Neuronal stem cell (in vitro differentiated cells): Measurements from ENCODE around the gene SPATC1L.
"Not testable (repeated sequence)": the region's sequence is repeated elsewhere in the genome, so short reads cannot be mapped to it uniquely, and the experiment has no call there.

Source experiments
- DNase-seq: peaks from one replicate; pipeline ENCODE4 v3.0.0-alpha.2; 2013; ENCODE audit warnings: low spot score
- H2AFZ ChIP-seq: one replicate; pipeline ENCODE4 v1.6.1; 2013; ENCODE audit warnings: mild to moderate bottlenecking, low read length, inconsistent platforms
- H2AK5ac ChIP-seq: 2 replicates; pipeline ENCODE4 v1.6.1; 2013; ENCODE audit warnings: low read depth, mild to moderate bottlenecking, inconsistent platforms, low read length, moderate library complexity, mixed read lengths
- H2BK120ac ChIP-seq: 2 replicates; pipeline ENCODE4 v1.6.1; 2013; ENCODE audit warnings: low read depth, mild to moderate bottlenecking, inconsistent platforms, low read length, moderate library complexity, mixed read lengths
- H2BK12ac ChIP-seq: one replicate; pipeline ENCODE4 v1.6.1; 2013; ENCODE audit warnings: low read length, inconsistent platforms
- H2BK15ac ChIP-seq: 2 replicates; pipeline ENCODE4 v1.6.1; 2013; ENCODE audit warnings: mild to moderate bottlenecking, low read length, inconsistent platforms, mixed read lengths
- H2BK5ac ChIP-seq: one replicate; pipeline ENCODE4 v1.6.1; 2013; ENCODE audit warnings: inconsistent platforms, mild to moderate bottlenecking, low read length, moderate library complexity
- H3K14ac ChIP-seq: one replicate; pipeline ENCODE4 v1.6.1; 2013; ENCODE audit warnings: low read length, inconsistent platforms
- H3K18ac ChIP-seq: 2 replicates; pipeline ENCODE4 v1.6.1; 2013; ENCODE audit warnings: low read length, inconsistent platforms
- H3K23ac ChIP-seq: 2 replicates; pipeline ENCODE4 v1.6.1; 2013; ENCODE audit warnings: low read depth, mild to moderate bottlenecking, mixed read lengths, low read length, inconsistent platforms; ENCODE audit not compliant: poor library complexity
- H3K27ac ChIP-seq: replicated peaks from 3 replicates; pipeline ENCODE4 v1.5.1; 2013; ENCODE audit warnings: low read length, inconsistent platforms
- H3K27me3 ChIP-seq, 3 experiments: 2 replicates each; pipeline ENCODE4 v1.6.1; 2013; ENCODE audit warnings: low read length in 3 of 3, mild to moderate bottlenecking in 2 of 3, inconsistent platforms in 1 of 3, low read depth in 1 of 3, mixed read lengths in 1 of 3, moderate library complexity in 1 of 3; ENCODE audit not compliant: control insufficient read depth in 3 of 3, insufficient read depth in 3 of 3
- H3K36me3 ChIP-seq, 2 donors: replicated peaks in 1 of 2; 2 replicates each; pipeline ENCODE4 v1.6.1; 2013; ENCODE audit warnings: low read length in 2 of 2; ENCODE audit not compliant: control insufficient read depth in 2 of 2, insufficient read depth in 2 of 2
- H3K4ac ChIP-seq: 2 replicates; pipeline ENCODE4 v1.6.1; 2013; ENCODE audit warnings: inconsistent platforms, mild to moderate bottlenecking, low read length, moderate library complexity
- H3K4me1 ChIP-seq, 2 donors: 1 replicate in 1 of 2; 2 replicates in 1 of 2; pipeline ENCODE4 v1.6.1; 2013; ENCODE audit warnings: low read length in 2 of 2, low read depth in 1 of 2; ENCODE audit not compliant: control insufficient read depth in 2 of 2, insufficient read depth in 1 of 2
- H3K4me2 ChIP-seq: one replicate; pipeline ENCODE4 v1.6.1; 2013; ENCODE audit warnings: mild to moderate bottlenecking, low read length, inconsistent platforms; ENCODE audit not compliant: insufficient read depth, poor library complexity, severe bottlenecking
- H3K4me3 ChIP-seq, 2 donors: 2 replicates each; pipeline ENCODE4 v1.5.1; 2013; ENCODE audit warnings: low read length in 2 of 2, mild to moderate bottlenecking in 2 of 2, inconsistent platforms in 1 of 2, moderate library complexity in 1 of 2
- H3K79me1 ChIP-seq: one replicate; pipeline ENCODE4 v1.6.1; 2013; ENCODE audit warnings: low read depth, mild to moderate bottlenecking, inconsistent platforms, low read length, moderate library complexity
- H3K9ac ChIP-seq: one replicate; pipeline ENCODE4 v1.6.1; 2013; ENCODE audit warnings: mild to moderate bottlenecking, low read depth, low read length, inconsistent platforms; ENCODE audit not compliant: poor library complexity
- H3K9me3 ChIP-seq, 2 donors: replicated peaks in 1 of 2; 2 replicates each; pipeline versions ENCODE3 to v1.6.1; 2013; ENCODE audit warnings: low read length in 2 of 2, mild to moderate bottlenecking in 2 of 2, inconsistent platforms in 1 of 2, low read depth in 1 of 2, mixed read lengths in 1 of 2, moderate library complexity in 1 of 2; ENCODE audit not compliant: control insufficient read depth in 2 of 2, insufficient read depth in 1 of 2
- H4K8ac ChIP-seq: one replicate; pipeline ENCODE4 v1.6.1; 2013; ENCODE audit warnings: low read depth, mild to moderate bottlenecking, inconsistent platforms, low read length, moderate library complexity
- H4K91ac ChIP-seq: one replicate; pipeline ENCODE4 v1.6.1; 2013; ENCODE audit warnings: low read length, low read depth, mild to moderate bottlenecking, inconsistent platforms; ENCODE audit not compliant: poor library complexity
- WGBS, 2 donors: extraction: QIAGEN DNeasy Blood & Tissue Kit; methylation state at CpG; one replicate each; pipeline ENCODE4 v1.1.7; 2013; ENCODE audit warnings: missing lambda C conversion rate in 2 of 2, mixed read lengths in 1 of 2; ENCODE audit not compliant: insufficient read length in 2 of 2, insufficient replicate concordance in 1 of 2; ENCODE audit errors: extremely low coverage in 2 of 2; 5-methylcytosine and 5-hydroxymethylcytosine counted together

The SPATC1L gene

GRCh38 chr21:46147429-46147828 lies 36.8 kb downstream of the SPATC1L start:
- not testable (repeated sequence) for H2AK5ac ChIP-seq, H2AFZ ChIP-seq, H2BK12ac ChIP-seq, H2BK5ac ChIP-seq, H3K27me3 ChIP-seq, H3K4ac ChIP-seq, H3K4me3 ChIP-seq, H3K23ac ChIP-seq, H3K4me1 ChIP-seq, H3K18ac ChIP-seq, H2BK15ac ChIP-seq, H2BK120ac ChIP-seq, H3K9ac ChIP-seq, H3K9me3 ChIP-seq, DNase-seq, H4K91ac ChIP-seq, H3K79me1 ChIP-seq, H3K4me2 ChIP-seq, H3K14ac ChIP-seq, H3K27ac ChIP-seq, H4K8ac ChIP-seq, H3K36me3 ChIP-seq
- no CpG with 5 or more reads among the region's 12 CpGs for WGBS, 2 donors

- Histone ChIP-seq H2BK120ac (no peak overlapping the region), H3K23ac (no peak overlapping the region), H2AK5ac (no peak overlapping the region), H2BK5ac (no peak overlapping the region), H3K27me3 (peaks cover 0 to 8% (median 0%) of the 10 kb centered on the region in 3 experiments), H3K4me2 (no peak overlapping the region), H3K4me1 (peaks cover 4 to 9% of the 10 kb centered on the region in 2 donors), H3K9me3 (peaks cover 2 to 8% of the 10 kb centered on the region in 2 donors), H3K14ac (no peak overlapping the region), H3K4me3 (no peak overlapping the region), H4K91ac (no peak overlapping the region), H3K9ac (no peak overlapping the region), H3K27ac (no peak overlapping the region), H3K4ac (no peak overlapping the region), H2BK15ac (peak overlapping the region; percentile 5), H3K36me3 (no peaks in the 10 kb centered on the region), H3K18ac (no peak overlapping the region), H4K8ac (no peak overlapping the region), H2AFZ (peak overlapping the region; percentile 24), H3K79me1 (peaks cover 2% of the 10 kb centered on the region), H2BK12ac (no peak overlapping the region)
- no CpG with 5 or more reads among the region's 14 CpGs for WGBS, 2 donors
- no peak for DNase-seq
Measured at GRCh38 chr21:46146856-46147255, 37.4 kb downstream of the SPATC1L start.

GRCh38 chr21:46145840-46146691 lies 38.2 kb downstream of the SPATC1L start:
- H3K27me3 ChIP-seq = peaks cover 0 to 11% (median 0%) of the 10 kb centered on the region in 3 experiments
- no peak overlapping the region for H4K8ac ChIP-seq
- no peak overlapping the region for H4K91ac ChIP-seq
- no peak overlapping the region for H3K27ac ChIP-seq
- peak overlapping the region; percentile 63 for H2AK5ac ChIP-seq
- peak overlapping the region; percentile 21 for H3K9ac ChIP-seq
- no peak overlapping the region for H3K4me3 ChIP-seq
- H3K4me1 ChIP-seq = peaks cover 4% of the 10 kb centered on the region in 2 donors
- H3K79me1 ChIP-seq = peaks cover 2% of the 10 kb centered on the region
- H3K36me3 ChIP-seq = no peaks in the 10 kb centered on the region
- H2BK5ac ChIP-seq = peak overlapping the region; percentile 66
- H2BK120ac ChIP-seq = no peak overlapping the region
- no peak overlapping the region for H2AFZ ChIP-seq
- peak overlapping the region; percentile 81 for H2BK15ac ChIP-seq
- no peak overlapping the region for H3K23ac ChIP-seq
- H3K14ac ChIP-seq = no peak overlapping the region
- H3K18ac ChIP-seq = peak overlapping the region; percentile 83
- no peak for DNase-seq
- peaks cover 2 to 8% of the 10 kb centered on the region in 2 donors for H3K9me3 ChIP-seq
- peak overlapping the region; percentile 11 for H3K4me2 ChIP-seq
- no peak overlapping the region for H3K4ac ChIP-seq
- H2BK12ac ChIP-seq = peak overlapping the region; percentile 73
- WGBS, 2 donors = no CpG with 5 or more reads among the region's 60 CpGs

GRCh38 chr21:46145159-46145839 lies 39.0 kb downstream of the SPATC1L start:
- Histone ChIP-seq H2AK5ac (peak overlapping the region; percentile 76), H3K27ac (no peak overlapping the region), H3K79me1 (peaks cover 2% of the 10 kb centered on the region), H3K27me3 (peaks cover 0 to 15% (median 0%) of the 10 kb centered on the region in 3 experiments), H2BK120ac (no peak overlapping the region), H2BK5ac (peak overlapping the region; percentile 60), H3K9me3 (peaks cover 2 to 8% of the 10 kb centered on the region in 2 donors), H3K4me2 (no peak overlapping the region), H3K4me3 (no peak overlapping the region), H3K14ac (peak overlapping the region; percentile 84), H2AFZ (no peak overlapping the region), H3K4me1 (peaks cover 3 to 4% of the 10 kb centered on the region in 2 donors), H3K36me3 (no peaks in the 10 kb centered on the region), H4K8ac (no peak overlapping the region), H2BK15ac (no peak overlapping the region), H3K18ac (peak overlapping the region; percentile 56), H4K91ac (no peak overlapping the region), H2BK12ac (peak overlapping the region; percentile 75), H3K4ac (no peak overlapping the region), H3K23ac (no peak overlapping the region), H3K9ac (no peak overlapping the region)
- WGBS, 2 donors = no CpG with 5 or more reads among the region's 51 CpGs
- DNase-seq = no peak
